Liver (tissue), 9 donors: ENCODE measurements around the gene PSMA1. TPM values are rescaled to one million over a fixed set of nuclear protein-coding genes. Genes with fewer than 3 reads are reported as not detected.

ENCODE experiments used
- DNase-seq: peaks from one replicate; pipeline ENCODE4 v3.0.0-alpha.2; 2017; ENCODE audit warnings: low spot score
- H3K27ac ChIP-seq, 2 donors: one replicate each; pipeline ENCODE4 v1.7.0; 2013; ENCODE audit warnings: inconsistent platforms in 2 of 2, low read length in 2 of 2, control low read depth in 1 of 2, low read depth in 1 of 2, mild to moderate bottlenecking in 1 of 2
- H3K27me3 ChIP-seq, 4 donors: one replicate each; pipeline versions ENCODE4 v1.6.1 to v1.7.0; 2013; ENCODE audit warnings: low read length in 3 of 4, inconsistent platforms in 1 of 4, mild to moderate bottlenecking in 1 of 4, moderate library complexity in 1 of 4; ENCODE audit not compliant: control insufficient read depth in 4 of 4, insufficient read depth in 4 of 4
- H3K36me3 ChIP-seq, 4 donors: one replicate each; pipeline versions ENCODE4 v1.6.1 to v1.7.0; 2013; ENCODE audit warnings: low read length in 3 of 4, mild to moderate bottlenecking in 3 of 4, low read depth in 1 of 4, moderate library complexity in 1 of 4; ENCODE audit not compliant: control insufficient read depth in 4 of 4, insufficient read depth in 3 of 4
- H3K4me1 ChIP-seq, 4 donors: one replicate each; pipeline versions ENCODE4 v1.6.1 to v1.7.0; 2013; ENCODE audit warnings: low read length in 3 of 4, mild to moderate bottlenecking in 3 of 4, moderate library complexity in 1 of 4; ENCODE audit not compliant: control insufficient read depth in 4 of 4, insufficient read depth in 4 of 4
- H3K4me3 ChIP-seq, 3 donors: one replicate each; pipeline versions ENCODE4 v1.6.1 to v1.7.0; 2013; ENCODE audit warnings: low read length in 3 of 3, control low read depth in 1 of 3, low read depth in 1 of 3, mild to moderate bottlenecking in 1 of 3
- H3K9ac ChIP-seq, 2 donors: one replicate each; pipeline ENCODE4 v1.7.0; 2013; ENCODE audit warnings: low read length in 2 of 2, mild to moderate bottlenecking in 2 of 2, moderate library complexity in 2 of 2, control low read depth in 1 of 2, low read depth in 1 of 2
- H3K9me3 ChIP-seq, 4 donors: one replicate each; pipeline versions ENCODE4 v1.6.1 to v1.7.0; 2013; ENCODE audit warnings: low read length in 3 of 4; ENCODE audit not compliant: control insufficient read depth in 4 of 4
- EGR1 ChIP-seq, 2 donors: IDR thresholded peaks; 2 replicates each; pipeline ENCODE4 v1.6.1; 2016 to 2018; ENCODE audit warnings: antibody characterized with exemption in 2 of 2, low read depth in 2 of 2
- FOXA1 ChIP-seq: IDR thresholded peaks from 2 replicates; pipeline ENCODE4 v1.6.1; 2016; ENCODE audit warnings: antibody characterized with exemption
- FOXA2 ChIP-seq: IDR thresholded peaks from 2 replicates; pipeline ENCODE4 v1.6.1; 2016; ENCODE audit warnings: antibody characterized with exemption
- GABPA ChIP-seq, 2 donors: IDR thresholded peaks in 1 of 2; conservative IDR thresholded peaks in 1 of 2; 2 replicates each; pipeline ENCODE4 v1.6.1; 2016; ENCODE audit warnings: antibody characterized with exemption in 2 of 2, mild to moderate bottlenecking in 1 of 2, moderate library complexity in 1 of 2
- HNF4A ChIP-seq, 2 donors: conservative IDR thresholded peaks; 2 replicates each; pipeline ENCODE4 v1.6.1; 2016; ENCODE audit warnings: antibody characterized with exemption in 2 of 2, mild to moderate bottlenecking in 2 of 2
- HNF4G ChIP-seq: IDR thresholded peaks from 2 replicates; pipeline ENCODE4 v1.6.1; 2016; ENCODE audit warnings: antibody characterized with exemption
- JUND ChIP-seq, 2 donors: IDR thresholded peaks; 2 replicates each; pipeline ENCODE4 v1.6.1; 2016; ENCODE audit warnings: antibody characterized with exemption in 2 of 2
- NR2F2 ChIP-seq: IDR thresholded peaks from 2 replicates; pipeline ENCODE4 v1.6.1; 2016; ENCODE audit warnings: antibody characterized with exemption
- RAD21 ChIP-seq, 2 donors: IDR thresholded peaks; 2 replicates each; pipeline ENCODE4 v1.6.1; 2016; ENCODE audit warnings: antibody characterized with exemption in 2 of 2, mild to moderate bottlenecking in 2 of 2
- SP1 ChIP-seq: IDR thresholded peaks from 2 replicates; pipeline ENCODE4 v1.6.1; 2018; ENCODE audit warnings: antibody characterized with exemption, mild to moderate bottlenecking
- TAF1 ChIP-seq: conservative IDR thresholded peaks from 2 replicates; pipeline ENCODE4 v1.6.1; 2016; ENCODE audit warnings: antibody characterized with exemption, mild to moderate bottlenecking
- YY1 ChIP-seq: IDR thresholded peaks from 2 replicates; pipeline ENCODE4 v1.6.1; 2016; ENCODE audit warnings: antibody characterized with exemption, mild to moderate bottlenecking
- WGBS: extraction: QIAGEN DNeasy Blood & Tissue Kit; methylation state at CpG from one replicate; pipeline ENCODE4 v1.1.7; 2013; 5-methylcytosine and 5-hydroxymethylcytosine counted together
- polyA plus RNA-seq, 2 donors: library from polyadenylated mRNA; stranded (reverse) in 1 of 2; unstranded in 1 of 2; fragments of 200-250 nt in 1 of 2; fragments of >200 nt in 1 of 2; fragmentation: Nextera tagmentation in 1 of 2; extraction: Ambion mirVana in 1 of 2; gene quantifications; one replicate each; pipeline versions ENCODE4 v1.2.1 to v1.2.3, GENCODE V29; 2013 to 2015
- total RNA-seq, 2 donors: library from RNA; depleted of rRNA; stranded (reverse); fragments of >200 nt; gene quantifications; one replicate each; pipeline ENCODE4 v1.2.3, GENCODE V29; 2014
- TF ChIP-seq, protein P1 (sequence below): IDR thresholded peaks from 2 replicates; pipeline ENCODE4 v1.6.1; 2016; ENCODE audit warnings: antibody characterized with exemption
- TF ChIP-seq, protein P2 (sequence below): IDR thresholded peaks from 2 replicates; pipeline ENCODE4 v1.6.1; 2016; ENCODE audit warnings: antibody characterized with exemption
- TF ChIP-seq, protein P3 (sequence below): IDR thresholded peaks from 2 replicates; pipeline ENCODE4 v1.6.1; 2016; ENCODE audit warnings: antibody characterized with exemption
- TF ChIP-seq, protein P4 (sequence below): IDR thresholded peaks from 2 replicates; pipeline ENCODE4 v1.6.1; 2016; ENCODE audit warnings: antibody characterized with exemption, mild to moderate bottlenecking
- donor health status: healthy.
- donor health status: healthy.
- donor health status: healthy.
- donor health status: healthy.
- donor health status: healthy.

The PSMA1 gene
- total and polyA plus RNA-seq, 4 donors = 76.5 to 191 (median 84.7) TPM

DNA sequence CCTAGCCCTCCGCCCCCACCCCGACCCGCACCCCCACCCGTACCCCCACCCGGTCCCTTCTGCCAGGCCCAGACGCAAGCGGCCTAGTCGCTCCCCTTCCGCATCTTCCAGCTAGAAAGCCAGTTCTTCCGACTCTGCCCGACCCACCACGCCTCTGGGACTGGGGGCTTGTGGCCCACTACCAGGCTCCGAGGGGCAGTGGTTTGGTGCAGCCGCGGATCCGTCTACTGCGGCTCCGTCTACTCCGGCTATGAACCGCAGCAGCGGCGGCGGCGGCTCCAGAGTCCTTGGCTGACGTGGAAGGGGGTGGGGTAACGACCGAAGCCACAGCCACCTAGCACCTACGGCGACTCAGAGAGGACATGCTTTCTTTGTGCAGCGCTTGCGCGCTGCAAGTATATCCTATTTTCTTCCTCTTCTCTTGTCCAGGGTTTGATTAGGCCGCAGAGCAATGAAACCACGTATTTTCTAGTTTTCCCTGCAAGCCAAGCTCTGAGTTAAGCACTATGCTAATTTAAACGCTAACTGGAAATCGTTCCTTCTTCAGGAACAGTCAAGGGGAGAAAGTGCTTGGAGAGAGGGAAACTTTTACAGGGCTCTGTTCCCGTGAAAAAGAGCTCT lies 20.5 kb downstream of the PSMA1 start, which contains the start of gene COPB1 (continued):
- TF ChIP-seq, protein P1, sequence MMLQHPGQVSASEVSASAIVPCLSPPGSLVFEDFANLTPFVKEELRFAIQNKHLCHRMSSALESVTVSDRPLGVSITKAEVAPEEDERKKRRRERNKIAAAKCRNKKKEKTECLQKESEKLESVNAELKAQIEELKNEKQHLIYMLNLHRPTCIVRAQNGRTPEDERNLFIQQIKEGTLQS = peak; percentile 49
- TF ChIP-seq JUND (IDR thresholded peaks at IDR 0.05) (peak; percentile 45 to 51), HNF4A (conservative IDR thresholded peaks at IDR 0.05) (peak; percentile 74 to 84), NR2F2 (peak; percentile 34), YY1 (peak; percentile 64)

DNA sequence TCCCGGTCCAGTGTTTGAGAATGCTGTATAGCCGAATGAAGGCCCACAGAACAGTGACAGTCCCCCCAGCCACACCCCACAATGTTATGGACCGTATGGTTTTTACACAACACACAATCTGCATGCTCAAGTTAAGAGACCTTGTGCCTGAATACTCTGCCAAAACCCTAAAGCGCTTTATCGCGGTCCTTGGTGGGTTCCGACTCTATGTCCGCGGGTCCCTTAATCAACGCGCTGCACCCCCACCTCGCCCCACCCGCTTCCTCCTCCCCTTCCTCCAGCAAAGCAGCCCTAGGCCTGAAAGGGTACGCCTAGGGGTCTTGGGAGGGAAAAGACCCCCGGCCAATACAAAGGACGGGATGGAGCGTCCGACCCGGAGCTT lies 21.0 kb downstream of the PSMA1 start:
- TF ChIP-seq, protein P2, sequence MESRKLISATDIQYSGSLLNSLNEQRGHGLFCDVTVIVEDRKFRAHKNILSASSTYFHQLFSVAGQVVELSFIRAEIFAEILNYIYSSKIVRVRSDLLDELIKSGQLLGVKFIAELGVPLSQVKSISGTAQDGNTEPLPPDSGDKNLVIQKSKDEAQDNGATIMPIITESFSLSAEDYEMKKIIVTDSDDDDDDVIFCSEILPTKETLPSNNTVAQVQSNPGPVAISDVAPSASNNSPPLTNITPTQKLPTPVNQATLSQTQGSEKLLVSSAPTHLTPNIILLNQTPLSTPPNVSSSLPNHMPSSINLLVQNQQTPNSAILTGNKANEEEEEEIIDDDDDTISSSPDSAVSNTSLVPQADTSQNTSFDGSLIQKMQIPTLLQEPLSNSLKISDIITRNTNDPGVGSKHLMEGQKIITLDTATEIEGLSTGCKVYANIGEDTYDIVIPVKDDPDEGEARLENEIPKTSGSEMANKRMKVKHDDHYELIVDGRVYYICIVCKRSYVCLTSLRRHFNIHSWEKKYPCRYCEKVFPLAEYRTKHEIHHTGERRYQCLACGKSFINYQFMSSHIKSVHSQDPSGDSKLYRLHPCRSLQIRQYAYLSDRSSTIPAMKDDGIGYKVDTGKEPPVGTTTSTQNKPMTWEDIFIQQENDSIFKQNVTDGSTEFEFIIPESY = no peak
- WGBS = under 1% methylated on average over 19 of the region's 19 CpGs
- no peak for DNase-seq
- peak overlapping the region; percentile 75 to 96 for H3K9ac ChIP-seq
- peaks cover 2 to 21% (median 14%) of the 10 kb centered on the region in 4 donors for H3K36me3 ChIP-seq
- peaks cover 2 to 14% (median 7%) of the 10 kb centered on the region in 4 donors for H3K4me1 ChIP-seq
- no peaks in the 10 kb centered on the region for H3K9me3 ChIP-seq
- peak overlapping the region; percentile 86 to 98 (median 93) for H3K4me3 ChIP-seq
- peak overlapping the region; percentile 87 to 92 for H3K27ac ChIP-seq
- H3K27me3 ChIP-seq = no peaks in the 10 kb centered on the region

DNA sequence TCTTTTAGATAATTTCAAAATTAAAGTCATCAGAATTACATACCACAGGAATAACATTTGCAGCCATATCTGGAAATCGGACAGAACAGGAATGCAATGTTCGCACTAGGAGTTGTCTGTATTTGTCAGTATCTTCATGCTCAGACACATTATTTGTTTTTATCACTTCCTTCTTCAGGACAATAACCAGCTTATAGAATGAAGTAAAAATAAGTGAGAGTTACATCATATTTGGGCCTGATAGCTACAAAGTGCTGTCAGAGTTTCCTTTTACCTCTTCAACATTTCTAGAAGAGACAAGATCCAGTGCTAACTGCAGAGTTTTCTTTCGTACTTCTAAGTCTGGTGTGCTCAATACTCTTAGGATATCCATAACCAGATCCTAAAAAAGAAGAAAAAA lies 39.5 kb downstream of the PSMA1 start:
- Histone ChIP-seq H3K27me3 (no peaks in the 10 kb centered on the region), H3K4me1 (no peaks in the 10 kb centered on the region), H3K9me3 (no peaks in the 10 kb centered on the region), H3K4me3 (no peak overlapping the region), H3K9ac (no peak overlapping the region), H3K27ac (no peak overlapping the region), H3K36me3 (peaks cover 16 to 80% (median 73%) of the 10 kb centered on the region in 4 donors)
- 91% methylated on average over 3 of the region's 3 CpGs for WGBS
- no peak for TF ChIP-seq HNF4G
- no peak for TF ChIP-seq RAD21 (IDR thresholded peaks at IDR 0.05)
- TF ChIP-seq TAF1 = no peak
- no peak for TF ChIP-seq SP1
- TF ChIP-seq FOXA1 = no peak
- no peak for TF ChIP-seq EGR1 (IDR thresholded peaks at IDR 0.05; ENCODE audit: low read depth in 2 of 2)
- TF ChIP-seq, protein P3, sequence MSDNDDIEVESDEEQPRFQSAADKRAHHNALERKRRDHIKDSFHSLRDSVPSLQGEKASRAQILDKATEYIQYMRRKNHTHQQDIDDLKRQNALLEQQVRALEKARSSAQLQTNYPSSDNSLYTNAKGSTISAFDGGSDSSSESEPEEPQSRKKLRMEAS = no peak
- TF ChIP-seq, protein P2 = no peak
- no peak for TF ChIP-seq JUND (IDR thresholded peaks at IDR 0.05)
- TF ChIP-seq, protein P1 = no peak
- no peak for TF ChIP-seq FOXA2
- no peak for TF ChIP-seq HNF4A (conservative IDR thresholded peaks at IDR 0.05)
- TF ChIP-seq GABPA (IDR thresholded peaks at IDR 0.05 in 1 of 2, conservative IDR thresholded peaks at IDR 0.05 in 1 of 2) = no peak
- TF ChIP-seq, protein P4, sequence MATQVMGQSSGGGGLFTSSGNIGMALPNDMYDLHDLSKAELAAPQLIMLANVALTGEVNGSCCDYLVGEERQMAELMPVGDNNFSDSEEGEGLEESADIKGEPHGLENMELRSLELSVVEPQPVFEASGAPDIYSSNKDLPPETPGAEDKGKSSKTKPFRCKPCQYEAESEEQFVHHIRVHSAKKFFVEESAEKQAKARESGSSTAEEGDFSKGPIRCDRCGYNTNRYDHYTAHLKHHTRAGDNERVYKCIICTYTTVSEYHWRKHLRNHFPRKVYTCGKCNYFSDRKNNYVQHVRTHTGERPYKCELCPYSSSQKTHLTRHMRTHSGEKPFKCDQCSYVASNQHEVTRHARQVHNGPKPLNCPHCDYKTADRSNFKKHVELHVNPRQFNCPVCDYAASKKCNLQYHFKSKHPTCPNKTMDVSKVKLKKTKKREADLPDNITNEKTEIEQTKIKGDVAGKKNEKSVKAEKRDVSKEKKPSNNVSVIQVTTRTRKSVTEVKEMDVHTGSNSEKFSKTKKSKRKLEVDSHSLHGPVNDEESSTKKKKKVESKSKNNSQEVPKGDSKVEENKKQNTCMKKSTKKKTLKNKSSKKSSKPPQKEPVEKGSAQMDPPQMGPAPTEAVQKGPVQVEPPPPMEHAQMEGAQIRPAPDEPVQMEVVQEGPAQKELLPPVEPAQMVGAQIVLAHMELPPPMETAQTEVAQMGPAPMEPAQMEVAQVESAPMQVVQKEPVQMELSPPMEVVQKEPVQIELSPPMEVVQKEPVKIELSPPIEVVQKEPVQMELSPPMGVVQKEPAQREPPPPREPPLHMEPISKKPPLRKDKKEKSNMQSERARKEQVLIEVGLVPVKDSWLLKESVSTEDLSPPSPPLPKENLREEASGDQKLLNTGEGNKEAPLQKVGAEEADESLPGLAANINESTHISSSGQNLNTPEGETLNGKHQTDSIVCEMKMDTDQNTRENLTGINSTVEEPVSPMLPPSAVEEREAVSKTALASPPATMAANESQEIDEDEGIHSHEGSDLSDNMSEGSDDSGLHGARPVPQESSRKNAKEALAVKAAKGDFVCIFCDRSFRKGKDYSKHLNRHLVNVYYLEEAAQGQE = no peak
- no peak for DNase-seq
